ACHN (cell line): ENCODE measurements around the gene ZDHHC12.
"Not testable (repeated sequence)": the region's sequence is repeated elsewhere in the genome, so short reads cannot be mapped to it uniquely, and the experiment has no call there.

ENCODE experiments used
- DNase-seq: peaks from one replicate; pipeline ENCODE4 v3.0.0-alpha.2; 2015
- in situ Hi-C: cut with HindIII; loops from 2 replicates; pipeline ENCODE4 v1.10.0; 2017; ENCODE audit warnings: low sequenced_read_pairs, low pct_ligation_motif_present, low pct_unique_long_range_greater_than_20kb

The ZDHHC12 gene

DNA sequence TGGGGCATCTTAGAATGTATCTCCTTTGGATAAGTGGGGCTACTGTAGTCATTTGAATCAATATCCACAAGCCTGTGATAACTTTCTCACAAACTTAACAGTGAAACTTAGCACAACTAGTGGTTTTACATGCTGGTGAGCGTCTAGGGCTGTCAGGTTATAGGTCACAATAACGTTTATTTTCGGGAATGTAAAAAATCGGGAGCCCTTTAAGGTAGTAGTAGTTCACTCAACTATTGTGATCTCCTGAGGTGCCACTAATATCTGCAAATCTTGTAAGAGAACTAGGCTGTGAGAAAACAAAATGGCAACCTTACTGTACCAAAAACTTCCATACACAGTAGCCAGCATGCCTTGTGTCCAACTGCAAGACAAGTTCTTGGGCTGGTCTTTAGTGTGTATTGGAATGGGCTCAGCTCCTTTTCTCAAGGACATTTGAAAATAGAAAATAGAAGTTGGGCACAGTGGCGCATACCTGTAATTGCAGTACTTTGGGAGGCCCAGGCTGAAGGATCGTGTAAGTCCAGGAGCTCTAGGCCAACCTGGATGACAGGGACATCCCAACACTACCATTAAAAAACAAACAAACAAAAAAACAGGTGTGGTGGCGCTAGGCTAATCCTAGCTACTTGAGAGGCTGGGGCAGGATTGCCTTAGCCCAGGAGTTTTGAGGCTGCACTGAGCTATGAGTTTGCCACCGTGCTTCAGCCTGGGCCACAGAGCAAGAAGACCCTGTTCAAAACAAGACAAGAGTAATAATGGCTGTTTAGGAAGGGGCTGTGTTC, 26.8 kb downstream of the ZDHHC12 start:
- in situ Hi-C loops = no loop called here
- DNase-seq = no peak

DNA sequence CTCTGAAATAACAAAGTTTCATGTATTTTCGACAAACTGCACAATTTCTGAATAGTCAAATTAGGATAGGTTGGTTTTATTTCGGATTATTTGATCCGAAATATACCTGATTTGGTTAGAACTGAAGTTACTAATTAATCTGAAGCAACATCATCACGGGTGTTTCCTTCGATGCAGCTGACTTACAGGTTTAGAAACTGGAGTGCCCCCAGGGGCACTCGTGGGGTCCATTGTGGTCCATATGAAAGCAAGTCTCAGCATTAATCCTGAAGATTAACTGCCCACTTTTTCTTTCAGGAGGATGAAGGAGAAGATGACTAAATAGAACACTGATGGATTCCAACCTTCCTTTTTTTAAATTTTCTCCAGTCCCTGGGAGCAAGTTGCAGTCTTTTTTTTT, 29.6 kb downstream of the ZDHHC12 start:
- no peak for DNase-seq
- in situ Hi-C loops = no loop called here

DNA sequence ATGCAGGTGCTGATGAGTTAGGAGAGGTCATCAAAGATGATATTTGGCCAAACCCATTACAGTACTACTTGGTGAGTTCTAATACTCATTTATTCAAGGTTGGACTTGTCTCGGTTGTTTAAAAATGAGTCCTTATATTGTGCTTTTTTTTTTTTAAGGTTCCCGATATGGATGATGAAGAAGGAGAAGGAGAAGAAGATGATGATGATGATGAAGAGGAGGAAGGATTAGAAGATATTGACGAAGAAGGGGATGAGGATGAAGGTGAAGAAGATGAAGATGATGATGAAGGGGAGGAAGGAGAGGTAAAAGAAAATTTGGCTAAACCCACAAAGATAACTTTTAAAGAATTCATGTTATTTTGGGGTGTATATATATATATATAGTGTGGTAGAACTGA, 30.2 kb downstream of the ZDHHC12 start:
- in situ Hi-C loops, DNase-seq: not testable (repeated sequence)

DNA sequence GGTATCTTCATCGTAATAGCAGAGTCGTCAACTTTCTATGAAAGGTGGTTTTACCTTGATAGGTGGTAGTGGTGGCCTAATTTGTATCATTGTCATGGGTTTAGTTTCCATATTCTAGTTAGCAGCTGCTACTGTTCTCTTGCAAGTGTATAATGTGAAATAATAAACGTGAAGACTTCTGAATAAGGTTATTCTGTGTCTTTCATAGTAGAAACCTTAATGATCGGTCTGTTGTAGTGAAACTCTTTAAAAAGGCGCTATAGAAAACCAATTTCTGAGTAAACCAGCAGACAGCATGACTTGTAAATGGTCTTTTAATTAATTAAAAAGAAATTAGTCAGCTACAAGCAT, 33.3 kb downstream of the ZDHHC12 start:
- no peak for DNase-seq
- in situ Hi-C loops = no loop called here

DNA sequence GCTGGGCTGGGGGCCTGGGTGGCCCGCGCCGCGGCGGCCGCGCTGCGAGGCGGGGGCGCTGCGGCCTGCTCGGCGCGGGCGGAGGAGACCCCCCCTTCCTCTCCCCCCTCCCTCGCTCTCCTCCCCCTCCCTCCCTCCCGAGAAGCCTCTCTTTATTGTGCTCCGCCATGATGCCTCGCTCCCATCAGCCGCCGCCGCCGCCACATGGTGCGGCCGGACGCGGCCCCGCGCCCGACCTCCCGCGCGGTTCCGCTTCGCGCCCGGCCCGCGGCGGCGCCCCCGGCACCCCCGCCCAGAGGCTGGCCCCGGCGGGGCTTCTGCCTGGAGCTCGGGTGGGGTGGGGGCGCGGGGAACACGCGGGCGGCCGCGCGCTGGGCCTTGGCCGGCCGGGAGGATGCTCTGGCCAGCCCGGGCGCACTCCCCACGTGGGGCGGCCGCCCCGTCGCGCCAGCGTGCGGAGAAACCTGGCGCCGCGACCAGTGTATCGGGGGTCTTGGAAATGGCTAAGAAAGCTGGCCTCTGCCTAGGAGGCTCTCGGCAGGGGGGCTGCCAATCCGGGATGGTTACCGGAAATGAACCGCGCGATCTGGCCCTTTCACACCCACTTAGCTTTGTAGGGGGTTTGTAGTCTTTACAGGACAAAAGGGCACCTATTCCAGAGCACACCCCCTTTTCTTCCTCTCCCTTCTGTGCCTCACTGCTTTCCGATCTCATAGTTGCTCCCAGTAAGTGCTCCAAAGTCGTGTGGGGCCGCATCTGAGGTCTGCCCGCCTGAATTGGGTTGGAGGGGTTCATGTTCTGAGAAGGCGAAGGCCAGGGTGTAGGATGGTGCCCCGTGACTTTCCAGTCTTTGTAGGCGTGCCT, 33.9 kb downstream of the ZDHHC12 start:
- in situ Hi-C loops = no loop called here
- DNase-seq = peak; percentile 44

DNA sequence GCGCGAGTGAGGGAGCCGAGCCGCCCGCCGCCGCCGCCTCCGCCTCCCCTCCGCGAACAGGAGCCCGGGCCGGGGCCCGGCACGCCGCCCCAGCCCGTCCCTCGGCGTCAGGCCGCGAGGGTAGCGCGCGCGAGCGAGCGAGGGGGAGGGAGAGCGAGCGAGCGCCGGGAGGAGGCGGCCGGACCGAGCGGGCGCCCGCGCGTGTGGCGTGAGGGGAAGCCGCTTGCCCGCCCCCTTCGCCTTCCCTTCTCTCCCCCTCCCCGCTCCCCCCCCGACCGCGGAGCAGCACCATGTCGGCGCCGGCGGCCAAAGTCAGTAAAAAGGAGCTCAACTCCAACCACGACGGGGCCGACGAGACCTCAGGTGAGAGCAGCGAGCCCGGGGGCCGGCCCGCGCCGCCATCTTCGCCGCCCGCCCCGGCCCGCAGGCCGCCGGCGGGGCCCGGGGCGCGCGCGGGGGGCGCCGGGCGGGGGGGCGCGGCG, 34.6 kb downstream of the ZDHHC12 start:
- DNase-seq = no peak
- in situ Hi-C loops = no loop called here

DNA sequence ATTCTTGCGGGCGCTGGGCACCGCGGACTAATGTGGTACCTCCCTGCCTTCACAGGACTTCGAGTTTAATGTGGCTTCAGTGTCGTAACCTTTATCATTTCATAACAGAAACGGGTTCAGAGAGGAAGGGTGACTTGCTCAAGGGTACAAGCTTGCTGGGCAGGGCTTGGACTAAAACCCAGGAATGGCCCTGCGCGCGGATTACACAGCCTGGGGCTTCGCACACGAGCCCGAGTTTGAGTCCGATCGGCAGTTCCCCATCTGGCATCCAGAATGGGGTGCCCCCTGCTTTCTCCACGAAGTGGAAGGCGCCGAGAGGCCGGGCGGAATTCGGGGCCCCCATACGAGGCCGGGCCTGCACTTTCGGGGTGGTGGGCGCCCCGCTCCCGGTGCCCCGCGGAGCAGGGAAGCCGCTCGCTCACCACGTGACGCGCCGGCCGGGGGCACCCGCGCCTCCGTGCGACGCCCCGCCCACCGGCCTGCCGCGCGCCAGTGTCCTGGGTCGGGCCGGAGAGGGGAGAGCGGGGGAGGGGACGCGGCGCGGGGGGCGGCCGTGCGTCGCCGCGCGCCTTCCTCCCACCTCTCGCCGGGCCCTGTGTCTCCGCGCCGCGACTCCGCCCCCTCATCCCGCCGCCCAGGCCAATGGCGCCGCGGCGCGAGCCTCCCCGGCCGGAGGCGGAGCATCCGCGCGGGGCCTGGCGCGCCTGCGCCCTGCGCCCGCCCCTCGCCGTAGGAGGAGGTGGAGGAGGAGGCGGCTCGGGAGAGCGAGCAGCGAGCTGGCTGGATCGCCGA, 35.2 kb downstream of the ZDHHC12 start, which contains the start of gene SET:
TSS of gene SET (plus strand) at position 722 of the 792 bp plus-strand sequence. CDS start 361 bp downstream, outside the sequence.
- in situ Hi-C loops = no loop called here
- DNase-seq = peak; percentile 91

DNA sequence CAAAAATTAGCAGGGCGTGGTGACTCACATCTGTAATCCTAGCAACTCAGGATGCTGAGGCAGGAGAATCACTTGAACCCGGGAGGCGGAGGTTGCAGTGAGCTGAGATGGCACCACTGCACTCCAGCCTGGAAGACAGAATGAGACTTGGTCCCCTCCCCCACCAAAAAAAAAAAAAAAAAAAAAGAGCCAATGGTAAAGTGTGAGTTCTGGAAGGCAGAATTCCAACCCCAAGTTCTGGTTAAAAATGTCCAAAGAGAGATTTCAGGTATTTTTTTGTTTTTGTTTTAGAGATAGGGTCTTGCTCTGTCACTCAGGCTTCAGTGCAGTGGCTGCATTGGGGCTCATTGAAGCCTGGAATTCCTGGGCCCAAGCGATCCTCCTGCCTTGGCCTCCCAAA, 36.5 kb downstream of the ZDHHC12 start:
- in situ Hi-C loops = no loop called here
- DNase-seq = no peak

DNA sequence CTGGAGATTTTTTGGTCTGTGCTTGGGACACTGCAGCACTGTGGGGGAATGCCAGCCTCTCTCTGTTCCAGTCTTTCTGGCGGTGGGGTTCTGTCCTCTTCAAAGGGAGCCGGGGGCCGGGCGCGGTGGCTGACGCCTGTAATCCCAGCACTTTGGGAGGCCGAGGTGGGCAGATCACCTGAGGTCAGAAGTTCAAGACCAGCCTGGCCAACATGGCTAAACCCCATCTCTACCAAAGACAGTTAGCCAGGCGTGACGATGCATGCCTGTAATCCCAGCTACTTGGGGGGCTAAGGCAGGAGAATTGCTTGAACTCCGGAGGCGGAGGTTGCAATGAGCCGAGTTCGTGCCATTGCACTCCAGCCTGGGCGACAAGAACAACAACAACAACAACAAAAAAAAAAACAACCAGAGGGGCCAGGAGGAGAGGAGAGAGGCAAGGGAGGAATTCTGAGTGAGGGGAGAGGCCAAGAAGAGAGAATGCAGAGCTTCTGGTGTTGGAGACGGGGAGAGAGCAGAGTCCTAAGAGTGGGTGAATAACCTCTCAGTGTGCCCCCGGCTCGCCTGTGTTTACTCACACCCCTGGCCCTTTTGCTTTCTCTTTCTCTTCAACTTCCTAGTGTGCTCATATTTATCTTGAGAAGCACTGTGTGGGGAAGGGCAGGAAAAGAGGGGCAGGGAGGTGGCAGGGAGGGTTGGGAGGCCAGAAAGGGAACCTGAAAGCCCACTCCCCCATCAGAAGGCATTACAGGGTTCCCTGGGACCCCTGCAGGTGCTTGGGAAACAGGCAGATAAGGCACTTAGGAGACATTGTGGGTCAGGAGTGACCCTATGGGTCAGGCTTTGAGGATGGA, 38.1 kb downstream of the ZDHHC12 start:
- in situ Hi-C loops = no loop called here
- peak; percentile 39 for DNase-seq

DNA sequence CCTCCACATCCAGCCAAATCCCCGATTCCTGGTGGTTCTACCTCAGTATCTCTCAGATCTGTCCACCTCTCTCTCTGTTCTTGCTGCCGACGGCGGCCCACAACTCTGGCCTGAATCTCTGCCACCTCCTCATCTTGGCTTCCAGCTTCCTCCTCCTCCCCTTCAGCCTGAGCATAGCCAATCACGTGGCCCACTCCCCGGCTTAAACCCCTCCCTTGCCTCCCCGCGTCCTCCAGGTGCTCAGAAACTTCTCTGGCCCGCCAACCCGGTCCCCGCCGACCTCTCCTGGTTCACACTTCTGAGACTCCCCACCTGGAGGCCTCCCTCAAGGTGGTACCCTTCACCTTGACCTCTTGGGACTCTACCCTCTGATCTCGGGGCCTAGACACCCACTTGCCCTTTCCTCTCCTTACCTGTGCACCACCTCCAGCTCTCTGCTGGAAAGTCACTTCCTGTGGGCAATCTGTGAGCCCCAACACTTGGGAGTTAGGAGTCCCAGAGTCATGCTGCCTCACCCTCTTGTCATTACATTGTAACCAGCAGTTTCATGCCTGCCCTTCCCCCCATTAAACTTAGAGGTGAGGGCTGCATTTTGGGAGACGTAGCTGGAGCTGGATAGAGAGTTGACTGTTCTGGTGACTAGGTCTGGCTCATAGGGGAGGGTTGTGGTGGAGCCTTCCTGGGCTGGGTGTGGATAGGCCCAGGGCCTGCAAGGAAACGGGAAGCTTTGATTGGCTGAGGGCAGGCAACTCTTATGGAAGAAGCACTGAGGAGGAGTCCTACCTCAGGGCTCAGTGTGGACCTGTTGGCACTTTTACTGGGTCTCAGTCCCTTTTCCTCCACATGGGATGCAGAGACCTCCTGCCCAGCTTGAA, 39.4 kb downstream of the ZDHHC12 start:
- DNase-seq = peak; percentile 88
- in situ Hi-C loops = no loop called here

DNA sequence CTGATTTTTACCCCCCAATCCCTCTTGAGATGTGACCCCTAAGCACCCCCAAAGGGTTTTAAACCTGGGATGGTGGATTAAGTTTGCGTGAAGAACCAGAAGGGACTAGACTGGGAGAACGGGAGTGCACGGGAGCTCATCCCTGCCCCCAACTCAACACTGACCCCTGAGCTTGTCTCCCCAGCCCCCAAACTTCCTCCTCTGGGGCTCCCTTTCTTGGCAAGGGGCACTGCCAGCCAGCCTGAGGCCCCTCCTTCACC, 39.9 kb downstream of the ZDHHC12 start:
- in situ Hi-C loops = no loop called here
- no peak for DNase-seq

DNA sequence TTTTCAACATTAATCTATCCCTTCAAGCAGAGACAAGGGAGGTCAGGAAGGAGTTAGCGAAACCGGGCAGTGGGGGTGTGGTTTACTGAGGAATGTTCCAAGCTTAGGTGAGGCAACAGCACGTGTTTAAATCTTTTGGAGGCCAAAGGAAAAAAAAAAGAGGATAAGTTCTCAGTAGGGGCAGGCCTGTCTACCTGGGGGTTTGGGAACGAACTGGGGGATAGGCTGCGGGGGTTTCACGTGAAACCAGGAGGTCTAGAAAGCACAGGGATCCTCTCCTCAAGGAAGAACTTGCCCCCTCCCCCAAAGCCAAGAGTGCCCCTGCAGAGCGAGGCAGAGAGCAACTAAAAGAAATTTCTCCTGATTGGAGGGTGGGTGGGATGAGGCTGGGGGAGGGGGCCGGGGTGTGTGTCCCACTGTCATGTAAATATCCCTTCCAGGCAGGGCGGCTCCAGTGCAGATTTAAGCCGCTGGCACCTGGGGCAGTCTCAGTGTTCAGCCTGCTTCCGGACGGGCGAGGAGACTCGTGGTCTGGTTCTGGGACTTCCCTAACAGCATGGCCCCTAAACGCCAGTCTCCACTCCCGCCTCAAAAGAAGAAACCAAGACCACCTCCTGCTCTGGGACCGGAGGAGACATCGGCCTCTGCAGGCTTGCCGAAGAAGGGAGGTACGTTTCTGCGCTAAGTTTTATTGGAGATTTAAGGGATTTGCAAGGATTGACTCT, 40.4 kb downstream of the ZDHHC12 start:
- in situ Hi-C loops = no loop called here
- DNase-seq = peak; percentile 37

DNA sequence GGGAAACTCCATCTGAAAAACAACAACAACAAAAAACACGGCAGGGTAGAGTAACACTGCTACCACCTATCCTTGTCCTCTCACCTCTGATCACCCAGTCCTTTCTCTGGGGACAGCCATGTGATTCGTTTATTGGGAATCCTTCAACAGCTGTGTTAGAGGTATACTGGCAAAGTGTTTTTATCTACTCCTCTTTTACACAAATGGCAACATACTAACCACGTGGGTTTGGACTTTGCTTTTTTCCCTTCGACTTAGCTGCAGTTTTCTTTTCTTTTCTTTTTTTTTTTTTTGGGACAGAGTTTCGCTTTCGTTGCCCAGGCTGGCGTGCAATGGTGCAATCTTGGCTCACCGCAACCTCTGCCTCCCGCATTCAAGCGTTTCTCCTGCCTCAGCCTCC, 46.1 kb downstream of the ZDHHC12 start:
- in situ Hi-C loops = no loop called here
- no peak for DNase-seq

DNA sequence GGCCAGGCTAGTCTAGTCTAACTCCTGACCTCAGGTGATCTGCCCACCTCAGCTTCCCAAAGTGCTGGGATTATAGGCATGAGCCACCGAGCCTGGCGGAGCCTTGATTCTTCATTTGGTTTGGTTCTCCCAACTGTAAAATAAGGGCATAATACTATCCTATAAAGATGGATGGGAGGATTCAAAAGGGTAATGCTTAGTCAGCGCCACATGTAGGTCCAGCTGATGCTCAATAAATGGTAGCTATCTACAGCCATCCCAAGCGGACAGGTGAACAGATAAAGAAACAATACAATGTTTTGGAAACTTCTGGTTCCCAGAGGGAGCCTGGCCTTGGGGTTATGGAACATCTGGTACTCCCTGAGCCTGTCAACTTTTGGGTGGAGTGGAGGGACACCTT, 48.5 kb downstream of the ZDHHC12 start:
- in situ Hi-C loops = no loop called here
- no peak for DNase-seq
